Ectodermal cell (in vitro differentiated cells): Measurements from ENCODE around the gene GABBR2.

ENCODE experiments used
- H3K27ac ChIP-seq: 2 replicates; pipeline ENCODE4 v1.7.0; 2013; ENCODE audit warnings: mild to moderate bottlenecking, low read depth, low read length; ENCODE audit not compliant: insufficient read depth, poor library complexity, severe bottlenecking
- H3K27me3 ChIP-seq: 2 replicates; pipeline ENCODE4 v1.7.0; 2013; ENCODE audit warnings: mild to moderate bottlenecking, low read length; ENCODE audit not compliant: insufficient read depth, control insufficient read depth, poor library complexity, severe bottlenecking
- H3K36me3 ChIP-seq: one replicate; pipeline ENCODE4 v1.7.0; 2013; ENCODE audit warnings: low read length; ENCODE audit not compliant: control insufficient read depth, insufficient read depth
- H3K4me1 ChIP-seq: one replicate; pipeline ENCODE4 v1.7.0; 2013; ENCODE audit warnings: low read length; ENCODE audit not compliant: control insufficient read depth, insufficient read depth
- H3K4me3 ChIP-seq: 2 replicates; pipeline ENCODE4 v1.7.0; 2013; ENCODE audit warnings: low read depth, low read length, control low read depth; ENCODE audit not compliant: insufficient read depth
- H3K9me3 ChIP-seq: 2 replicates; pipeline ENCODE4 v1.7.0; 2013; ENCODE audit warnings: mild to moderate bottlenecking, low read length, moderate library complexity; ENCODE audit not compliant: control insufficient read depth
- WGBS, 2 experiments: methylation state at CpG; one replicate each; pipeline ENCODE4 v1.1.7; 2013; ENCODE audit warnings: missing lambda C conversion rate in 2 of 2; 5-methylcytosine and 5-hydroxymethylcytosine counted together

Gene GABBR2

DNA sequence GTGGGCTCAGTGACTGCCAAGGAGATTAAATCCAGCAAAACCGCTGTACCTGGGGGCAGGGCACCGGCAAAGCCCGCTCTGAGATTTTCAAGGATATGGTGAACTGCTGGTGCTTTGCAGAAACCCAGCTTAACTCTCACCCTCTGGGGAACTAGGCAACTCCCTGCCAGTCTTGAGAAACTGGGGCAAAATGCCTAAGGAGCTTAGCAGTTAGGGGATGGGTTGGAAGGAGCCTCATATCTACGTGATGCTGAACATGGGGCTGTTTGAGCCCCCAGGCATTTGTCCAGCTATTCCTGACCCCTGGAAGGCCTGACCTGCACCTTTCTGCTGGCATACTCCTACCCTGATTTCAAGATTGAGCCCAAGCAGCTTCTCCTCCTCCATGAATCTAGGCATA lies 344.6 kb downstream of the GABBR2 start:
- no peak overlapping the region for H3K27ac ChIP-seq
- no peaks in the 10 kb centered on the region for H3K9me3 ChIP-seq
- 93 to 94% methylated on average over 4 of the region's 4 CpGs for WGBS, 2 experiments
- no peaks in the 10 kb centered on the region for H3K36me3 ChIP-seq
- H3K4me1 ChIP-seq = no peaks in the 10 kb centered on the region
- H3K4me3 ChIP-seq = no peak overlapping the region
- H3K27me3 ChIP-seq = no peaks in the 10 kb centered on the region

DNA sequence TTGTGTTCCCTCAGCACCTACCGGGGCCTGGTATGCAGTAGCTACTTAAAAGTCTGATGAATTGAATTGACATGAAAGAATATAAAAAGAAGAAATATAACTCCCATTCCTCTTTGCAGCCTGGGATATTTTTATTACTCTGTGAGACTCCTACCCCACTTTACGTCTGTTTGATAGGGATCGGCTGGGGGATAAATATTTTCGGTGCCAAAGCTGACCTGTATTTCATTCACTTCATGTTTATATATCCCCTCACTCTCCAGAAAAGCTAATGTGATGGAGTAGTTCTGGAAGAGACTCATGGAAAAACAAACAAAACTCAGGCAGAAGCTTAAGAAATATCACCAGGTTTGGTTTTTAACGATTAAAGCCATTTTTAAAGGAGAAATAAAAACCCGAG lies 345.1 kb downstream of the GABBR2 start:
- Histone ChIP-seq H3K36me3 (no peaks in the 10 kb centered on the region), H3K9me3 (no peaks in the 10 kb centered on the region), H3K4me1 (no peaks in the 10 kb centered on the region), H3K4me3 (no peak overlapping the region), H3K27me3 (no peaks in the 10 kb centered on the region), H3K27ac (no peak overlapping the region)
- 93 to 98% methylated on average over 4 to 5 of the region's 6 CpGs for WGBS, 2 experiments

DNA sequence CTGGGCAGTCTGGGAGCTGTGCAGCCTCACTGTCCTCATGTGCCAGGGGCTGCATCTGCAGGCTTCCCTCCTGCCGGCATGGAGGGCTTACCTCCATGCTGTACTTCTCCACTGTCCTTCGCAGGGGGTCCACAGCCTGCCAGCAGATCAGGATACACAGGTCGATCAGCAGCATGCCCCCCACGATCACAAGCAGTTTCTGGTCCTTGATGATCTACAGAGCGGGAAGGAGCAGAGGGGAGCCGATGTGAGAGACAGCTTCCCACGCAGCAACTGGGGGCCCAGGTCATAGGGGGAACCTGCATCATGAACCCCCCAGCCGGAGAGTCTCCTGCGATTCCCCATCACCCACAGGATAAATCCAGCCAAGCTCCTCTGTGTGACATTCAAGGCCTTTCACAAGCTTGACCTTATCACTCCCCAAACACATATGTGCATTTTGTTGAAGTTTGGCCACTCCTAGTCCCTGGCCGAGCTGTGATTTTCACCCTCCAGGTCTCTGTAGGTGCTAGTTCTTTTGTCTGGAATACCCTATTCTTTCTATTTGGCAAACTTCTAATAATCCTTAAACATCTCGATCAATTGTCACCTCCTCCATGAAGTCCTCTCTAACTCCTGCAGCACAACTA lies 346.0 kb downstream of the GABBR2 start:
- Histone ChIP-seq H3K36me3 (no peaks in the 10 kb centered on the region), H3K4me1 (no peaks in the 10 kb centered on the region), H3K9me3 (no peaks in the 10 kb centered on the region), H3K27me3 (no peaks in the 10 kb centered on the region), H3K27ac (no peak overlapping the region), H3K4me3 (no peak overlapping the region)
- 86% methylated on average over 11 of the region's 11 CpGs for WGBS, 2 experiments

DNA sequence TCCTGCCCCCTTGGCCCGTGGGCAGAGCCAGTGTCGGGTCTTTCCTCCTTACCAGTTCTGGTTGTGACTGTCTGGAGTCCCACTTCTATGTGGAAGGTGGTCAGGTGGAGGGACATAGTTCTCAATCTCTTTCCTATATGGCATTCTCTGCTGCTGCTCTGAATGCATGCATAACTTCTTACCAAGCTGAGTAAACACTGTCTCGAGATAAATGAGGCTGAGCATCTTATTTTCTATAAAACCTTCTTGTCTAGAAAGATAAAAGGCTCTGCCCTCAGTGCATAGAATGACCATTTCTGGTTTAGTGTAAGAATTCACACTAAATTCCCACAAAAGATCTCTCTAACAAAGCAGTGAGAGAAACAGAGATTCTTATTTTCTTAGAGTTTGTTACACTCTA lies 347.1 kb downstream of the GABBR2 start:
- WGBS, 2 experiments = 83 to 97% methylated on average over 3 of the region's 3 CpGs
- H3K9me3 ChIP-seq = no peaks in the 10 kb centered on the region
- H3K36me3 ChIP-seq = no peaks in the 10 kb centered on the region
- no peaks in the 10 kb centered on the region for H3K4me1 ChIP-seq
- no peak overlapping the region for H3K4me3 ChIP-seq
- H3K27me3 ChIP-seq = no peaks in the 10 kb centered on the region
- H3K27ac ChIP-seq = no peak overlapping the region

DNA sequence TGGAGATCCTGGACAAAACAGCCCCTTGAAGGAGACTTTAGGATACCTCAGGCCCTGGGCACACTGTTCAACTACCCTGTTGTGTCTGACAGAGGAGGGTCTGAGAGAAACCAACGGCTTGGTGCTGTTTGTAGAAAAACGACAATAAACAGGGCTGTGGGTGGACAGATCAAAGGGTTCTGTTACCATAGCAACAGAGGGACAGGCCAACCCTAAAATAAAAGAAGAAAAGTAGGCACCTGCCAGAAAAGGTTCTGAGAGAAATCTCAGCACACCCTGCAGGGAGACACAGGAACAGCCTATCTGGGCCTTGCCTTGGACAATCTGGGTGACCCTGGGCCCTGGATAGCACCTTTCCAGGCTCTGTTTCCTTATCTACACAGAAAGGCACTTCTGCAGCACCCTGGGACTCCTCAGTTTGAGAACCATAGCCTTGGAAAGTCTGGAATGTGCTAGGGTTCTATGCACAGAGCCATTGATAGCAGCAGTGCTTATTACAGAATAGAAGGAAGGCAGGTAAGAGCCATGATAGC lies 348.5 kb downstream of the GABBR2 start:
- Histone ChIP-seq H3K4me3 (no peak overlapping the region), H3K27me3 (no peaks in the 10 kb centered on the region), H3K4me1 (no peaks in the 10 kb centered on the region), H3K27ac (no peak overlapping the region), H3K9me3 (no peaks in the 10 kb centered on the region), H3K36me3 (no peaks in the 10 kb centered on the region)
- 71 to 81% methylated on average over 2 of the region's 2 CpGs for WGBS, 2 experiments

DNA sequence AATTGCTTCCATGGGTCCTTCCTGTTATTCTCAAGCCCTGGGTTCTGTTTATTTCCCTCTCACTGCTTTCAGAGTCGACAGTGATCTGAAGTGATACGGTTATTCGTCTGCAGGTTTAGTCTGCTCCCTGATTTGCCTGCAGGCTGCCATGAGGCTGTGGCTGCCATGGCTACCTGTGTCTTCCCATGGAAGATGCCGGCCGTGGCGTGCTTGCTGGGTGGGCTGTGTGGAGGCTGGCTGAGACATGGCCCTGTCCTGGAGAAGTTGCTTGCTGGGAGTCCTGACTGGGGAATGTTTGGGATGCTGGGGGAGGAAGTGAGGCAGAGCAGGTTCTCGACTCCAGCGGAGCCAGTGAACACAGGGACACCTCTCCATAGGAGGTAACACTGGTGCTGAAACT lies 349.2 kb downstream of the GABBR2 start:
- Histone ChIP-seq H3K27ac (no peak overlapping the region), H3K4me1 (no peaks in the 10 kb centered on the region), H3K36me3 (no peaks in the 10 kb centered on the region), H3K9me3 (no peaks in the 10 kb centered on the region), H3K4me3 (no peak overlapping the region), H3K27me3 (no peaks in the 10 kb centered on the region)
- WGBS, 2 experiments = 93 to 94% methylated on average over 8 of the region's 8 CpGs

DNA sequence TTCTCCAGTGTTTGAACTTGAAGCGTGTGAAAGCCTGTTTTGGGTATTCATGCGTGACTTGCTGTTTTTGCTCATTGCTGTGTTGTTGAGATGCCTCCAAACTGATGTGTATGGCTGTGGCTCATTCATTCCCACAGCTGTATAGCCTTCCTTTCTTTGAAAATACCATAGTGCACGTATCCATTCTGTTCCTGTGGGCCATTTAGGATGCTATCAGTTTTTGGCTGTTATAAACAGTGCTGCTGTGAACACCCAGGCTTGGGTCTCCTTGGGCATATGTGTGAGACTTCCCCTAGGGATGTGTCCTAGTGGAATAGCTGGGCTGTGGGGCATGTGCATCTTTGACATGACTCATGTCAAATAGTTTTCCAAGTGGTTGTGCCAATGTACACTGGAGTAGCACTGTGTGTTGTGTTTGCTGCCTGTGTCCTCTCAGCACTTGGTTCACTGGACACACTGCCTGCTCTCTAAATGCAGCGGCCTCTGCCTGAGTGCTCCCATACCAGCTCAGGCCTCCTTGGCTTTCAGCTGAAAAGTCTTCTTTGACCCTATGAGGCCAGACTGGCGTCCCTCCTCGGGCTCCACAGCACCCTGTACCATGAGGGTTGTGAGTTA lies 350.7 kb downstream of the GABBR2 start:
- no peaks in the 10 kb centered on the region for H3K9me3 ChIP-seq
- H3K27me3 ChIP-seq = no peaks in the 10 kb centered on the region
- H3K36me3 ChIP-seq = no peaks in the 10 kb centered on the region
- no peak overlapping the region for H3K4me3 ChIP-seq
- no peaks in the 10 kb centered on the region for H3K4me1 ChIP-seq
- WGBS, 2 experiments = 91 to 93% methylated on average over 6 of the region's 6 CpGs
- H3K27ac ChIP-seq = no peak overlapping the region

DNA sequence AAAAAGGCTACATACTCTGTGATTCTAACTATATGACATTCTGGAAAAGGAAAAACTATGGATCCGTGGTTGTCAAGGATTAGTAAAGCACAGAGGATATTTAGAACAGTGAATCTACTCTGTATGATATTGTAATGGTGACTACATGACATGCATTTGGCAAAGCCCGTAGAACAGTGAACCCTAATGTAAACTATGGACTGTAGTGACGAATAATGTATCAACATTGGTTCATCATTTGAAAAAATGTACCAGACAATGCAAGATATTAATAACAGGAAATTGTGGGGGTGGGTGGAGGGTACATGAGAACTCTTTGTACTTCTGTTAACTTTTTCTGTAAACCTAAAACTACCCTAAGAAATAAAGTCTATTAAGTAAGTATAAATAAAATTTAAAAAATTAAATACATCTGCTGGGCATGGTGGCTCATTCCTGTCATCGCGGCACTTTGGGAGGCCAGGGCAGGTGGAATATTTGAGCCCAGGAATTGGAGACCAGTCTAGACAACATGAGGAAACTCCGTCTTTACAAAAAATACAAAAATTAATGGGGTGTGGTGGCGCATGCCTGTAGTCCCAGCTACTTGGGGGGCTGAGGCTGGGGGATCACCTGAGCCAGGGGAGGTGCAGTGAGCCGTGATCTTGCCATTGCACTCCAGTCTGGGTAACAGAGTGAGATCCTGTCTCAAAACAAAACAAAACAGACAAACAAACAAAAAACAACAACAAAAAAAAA lies 351.6 kb downstream of the GABBR2 start:
- H3K36me3 ChIP-seq = no peaks in the 10 kb centered on the region
- no peaks in the 10 kb centered on the region for H3K4me1 ChIP-seq
- H3K4me3 ChIP-seq = no peak overlapping the region
- 94% methylated on average over 7 to 8 of the region's 8 CpGs for WGBS, 2 experiments
- H3K27ac ChIP-seq = no peak overlapping the region
- H3K9me3 ChIP-seq = no peaks in the 10 kb centered on the region
- no peaks in the 10 kb centered on the region for H3K27me3 ChIP-seq

DNA sequence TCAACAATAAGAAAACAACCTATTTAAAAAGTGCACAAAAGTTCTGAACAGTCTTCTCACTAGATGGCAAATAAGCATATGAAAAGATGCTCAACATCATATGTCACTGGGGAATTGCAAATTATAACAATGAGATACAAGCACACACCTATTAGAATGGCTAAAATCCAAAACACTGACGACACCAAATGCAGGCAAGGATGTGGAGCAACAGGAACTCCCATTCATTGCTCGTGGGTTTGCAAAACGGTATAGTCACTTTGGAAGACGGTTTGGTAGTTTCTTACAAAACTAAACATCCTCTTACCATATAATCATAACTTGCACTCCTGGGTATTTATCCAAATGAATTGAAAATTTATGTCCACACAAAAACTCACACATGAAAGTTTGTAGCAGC lies 352.4 kb downstream of the GABBR2 start:
- 94 to 97% methylated on average over 4 of the region's 4 CpGs for WGBS, 2 experiments
- Histone ChIP-seq H3K9me3 (no peaks in the 10 kb centered on the region), H3K27ac (no peak overlapping the region), H3K27me3 (no peaks in the 10 kb centered on the region), H3K4me3 (no peak overlapping the region), H3K36me3 (no peaks in the 10 kb centered on the region), H3K4me1 (no peaks in the 10 kb centered on the region)

DNA sequence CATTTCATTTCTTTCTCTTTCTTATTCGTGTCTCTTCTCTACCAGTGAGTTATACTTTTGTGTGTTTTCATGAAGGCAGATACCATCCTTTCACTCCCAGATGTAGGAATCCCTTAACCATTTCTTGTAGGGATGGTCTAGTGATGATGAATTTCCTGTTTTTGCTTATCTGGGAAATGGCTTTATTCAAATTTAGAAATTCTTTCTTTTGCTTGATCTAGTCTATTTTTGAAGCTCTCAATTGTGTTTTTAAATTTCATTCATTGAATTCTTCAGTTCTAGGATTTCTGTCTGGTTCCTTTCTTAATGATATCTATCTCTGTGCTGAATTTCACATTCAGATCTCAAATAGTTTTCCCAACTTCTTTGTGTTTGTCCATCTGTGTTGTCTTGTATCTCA lies 357.4 kb downstream of the GABBR2 start:
- Histone ChIP-seq H3K36me3 (no peaks in the 10 kb centered on the region), H3K9me3 (no peaks in the 10 kb centered on the region), H3K27me3 (no peaks in the 10 kb centered on the region), H3K4me3 (no peak overlapping the region), H3K4me1 (no peaks in the 10 kb centered on the region), H3K27ac (no peak overlapping the region)
- no CpG with 5 or more reads among the region's 1 CpG for WGBS, 2 experiments
